Measurements from ENCODE around the gene CDKAL1.
"Not testable (repeated sequence)": the region's sequence is repeated elsewhere in the genome, so short reads cannot be mapped to it uniquely, and the experiment has no call there.

Gene CDKAL1

DNA sequence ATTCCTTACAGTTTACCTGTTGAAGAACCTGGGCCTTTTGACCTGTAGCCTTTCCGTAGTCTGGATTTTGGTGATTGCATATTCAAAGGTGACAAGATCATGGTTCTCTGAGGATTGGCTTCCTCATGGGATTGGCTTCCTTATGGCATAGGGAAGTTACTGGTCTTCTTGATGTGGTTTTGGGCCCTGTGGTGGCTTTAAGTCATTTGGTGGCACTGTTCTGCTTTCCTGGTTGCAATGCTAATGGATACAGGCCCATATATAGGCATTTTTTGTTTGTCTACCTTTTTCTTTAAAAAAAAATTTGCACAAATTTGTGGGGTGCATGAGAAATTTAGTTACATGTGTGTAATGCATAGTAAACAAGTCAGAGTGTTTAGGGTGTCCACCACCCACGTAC is 185.7 kb downstream of the CDKAL1 start:
- Histone ChIP-seq H3K27me3 (ENCODE audit: insufficient read depth, low read length, poor library complexity) (no peaks in the 10 kb centered on the region), H3K4me2 (ENCODE audit: insufficient read depth, low read length) (no peak overlapping the region), H3K9me3 (ENCODE audit: insufficient read depth, low read length, severe bottlenecking) (no peaks in the 10 kb centered on the region), H3K79me2 (ENCODE audit: insufficient read depth, low read length) (peaks cover 13% of the 10 kb centered on the region; the same call in 1 of the 2 replicates), H3K4me1 (ENCODE audit: insufficient read depth, low read length) (peaks cover 38% of the 10 kb centered on the region), H3K4me3 (ENCODE audit: low read depth in 1 of 2, low read length in 2 of 2) (no peak overlapping the region), H3K9ac (ENCODE audit: low read depth, low read length) (no peak overlapping the region), H3K27ac (ENCODE audit: low read length) (peak overlapping the region; percentile 17; the same call in 1 of the 2 replicates), H4K20me1 (ENCODE audit: insufficient read depth, low read length) (no peaks in the 10 kb centered on the region), H2AFZ (ENCODE audit: low read depth, low read length) (no peak overlapping the region), H3K36me3 (ENCODE audit: insufficient read depth, low read length) (peaks cover 8% of the 10 kb centered on the region; the same call in 1 of the 2 replicates)
- ATAC-seq (ENCODE audit: insufficient read depth, low read depth) (peak; percentile 46; the same call in 1 of the 3 replicates), DNase-seq (no peak)
- no peak for TF ChIP-seq EZH2 (IDR thresholded peaks at IDR 0.05; ENCODE audit: borderline replicate concordance, low read depth, low read length, severe bottlenecking)
- TF ChIP-seq, protein P1, sequence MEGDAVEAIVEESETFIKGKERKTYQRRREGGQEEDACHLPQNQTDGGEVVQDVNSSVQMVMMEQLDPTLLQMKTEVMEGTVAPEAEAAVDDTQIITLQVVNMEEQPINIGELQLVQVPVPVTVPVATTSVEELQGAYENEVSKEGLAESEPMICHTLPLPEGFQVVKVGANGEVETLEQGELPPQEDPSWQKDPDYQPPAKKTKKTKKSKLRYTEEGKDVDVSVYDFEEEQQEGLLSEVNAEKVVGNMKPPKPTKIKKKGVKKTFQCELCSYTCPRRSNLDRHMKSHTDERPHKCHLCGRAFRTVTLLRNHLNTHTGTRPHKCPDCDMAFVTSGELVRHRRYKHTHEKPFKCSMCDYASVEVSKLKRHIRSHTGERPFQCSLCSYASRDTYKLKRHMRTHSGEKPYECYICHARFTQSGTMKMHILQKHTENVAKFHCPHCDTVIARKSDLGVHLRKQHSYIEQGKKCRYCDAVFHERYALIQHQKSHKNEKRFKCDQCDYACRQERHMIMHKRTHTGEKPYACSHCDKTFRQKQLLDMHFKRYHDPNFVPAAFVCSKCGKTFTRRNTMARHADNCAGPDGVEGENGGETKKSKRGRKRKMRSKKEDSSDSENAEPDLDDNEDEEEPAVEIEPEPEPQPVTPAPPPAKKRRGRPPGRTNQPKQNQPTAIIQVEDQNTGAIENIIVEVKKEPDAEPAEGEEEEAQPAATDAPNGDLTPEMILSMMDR (IDR thresholded peaks at IDR 0.05; ENCODE audit: borderline replicate concordance, extremely low read depth, low read length, poor library complexity, severe bottlenecking), result peak; percentile 6

DNA sequence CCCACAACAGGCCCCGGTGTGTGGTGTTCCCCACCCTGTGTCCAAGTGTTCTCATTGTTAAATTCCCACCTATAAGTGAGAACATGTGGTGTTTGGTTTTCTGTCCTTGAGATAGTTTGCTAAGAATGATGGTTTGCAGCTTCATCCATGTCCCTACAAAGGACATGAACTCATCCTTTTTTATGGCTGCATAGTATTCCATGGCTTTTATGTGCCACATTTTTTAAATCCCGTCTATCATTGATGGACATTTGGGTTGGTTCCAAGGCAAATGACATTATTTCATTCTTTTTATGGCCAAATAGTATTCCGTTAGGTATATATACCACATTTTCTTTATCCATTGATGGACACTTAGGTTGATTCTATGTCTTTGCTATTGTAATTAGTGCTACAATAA is 186.9 kb downstream of the CDKAL1 start:
- not testable (repeated sequence) for H3K27ac ChIP-seq (ENCODE audit: low read length)

DNA sequence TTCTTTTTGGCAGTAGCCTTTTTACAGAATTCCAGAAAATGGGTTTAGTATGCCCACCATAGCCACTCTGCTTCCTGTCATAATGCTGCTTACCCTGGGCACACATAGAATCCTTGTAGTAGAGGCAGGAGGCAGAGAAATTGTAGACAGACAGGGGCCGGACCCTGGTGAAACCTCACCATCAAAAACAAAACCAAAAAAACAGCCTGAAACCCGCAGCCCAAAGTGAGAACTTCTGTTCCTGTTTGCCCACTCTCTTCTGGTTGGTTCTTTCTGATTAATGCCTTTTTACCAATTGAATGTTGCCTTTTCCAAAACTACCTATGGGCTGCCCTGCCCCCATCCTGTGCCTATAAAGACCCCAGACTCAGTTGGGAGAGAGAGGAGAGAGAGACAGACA is 188.2 kb downstream of the CDKAL1 start:
- DNase-seq, result no peak
- H3K36me3 ChIP-seq (ENCODE audit: insufficient read depth, low read length), result peaks cover 8% of the 10 kb centered on the region; the same call in 1 of the 2 replicates
- H3K79me2 ChIP-seq (ENCODE audit: insufficient read depth, low read length), result peaks cover 10% of the 10 kb centered on the region; the same call in 1 of the 2 replicates
- no peaks in the 10 kb centered on the region for H4K20me1 ChIP-seq (ENCODE audit: insufficient read depth, low read length)
- H3K27ac ChIP-seq (ENCODE audit: low read length), result no peak overlapping the region
- no peak for TF ChIP-seq EZH2 (IDR thresholded peaks at IDR 0.05; ENCODE audit: borderline replicate concordance, low read depth, low read length, severe bottlenecking)
- TF ChIP-seq, protein P1 (IDR thresholded peaks at IDR 0.05; ENCODE audit: borderline replicate concordance, extremely low read depth, low read length, poor library complexity, severe bottlenecking), result no peak
- no peak overlapping the region for H3K9ac ChIP-seq (ENCODE audit: low read depth, low read length)
- H3K4me3 ChIP-seq (ENCODE audit: low read depth in 1 of 2, low read length in 2 of 2), result no peak overlapping the region
- no peaks in the 10 kb centered on the region for H3K9me3 ChIP-seq (ENCODE audit: insufficient read depth, low read length, severe bottlenecking)
- H3K27me3 ChIP-seq (ENCODE audit: insufficient read depth, low read length, poor library complexity), result no peaks in the 10 kb centered on the region
- no peak overlapping the region for H3K4me2 ChIP-seq (ENCODE audit: insufficient read depth, low read length)
- ATAC-seq (ENCODE audit: insufficient read depth, low read depth), result no peak
- H3K4me1 ChIP-seq (ENCODE audit: insufficient read depth, low read length), result peaks cover 32% of the 10 kb centered on the region
- no peak overlapping the region for H2AFZ ChIP-seq (ENCODE audit: low read depth, low read length)

More for the DNA sequence above, 186.9 kb downstream of the CDKAL1 start:
- not testable (repeated sequence) for DNase-seq; H4K20me1 ChIP-seq (ENCODE audit: insufficient read depth, low read length); H3K36me3 ChIP-seq (ENCODE audit: insufficient read depth, low read length); H3K27me3 ChIP-seq (ENCODE audit: insufficient read depth, low read length, poor library complexity); H3K4me3 ChIP-seq (ENCODE audit: low read depth in 1 of 2, low read length in 2 of 2); H3K4me2 ChIP-seq (ENCODE audit: insufficient read depth, low read length); H2AFZ ChIP-seq (ENCODE audit: low read depth, low read length); H3K9ac ChIP-seq (ENCODE audit: low read depth, low read length); H3K9me3 ChIP-seq (ENCODE audit: insufficient read depth, low read length, severe bottlenecking); ATAC-seq (ENCODE audit: insufficient read depth, low read depth)
- Histone ChIP-seq H3K4me1 (ENCODE audit: insufficient read depth, low read length) (peaks cover 38% of the 10 kb centered on the region), H3K79me2 (ENCODE audit: insufficient read depth, low read length) (peaks cover 13% of the 10 kb centered on the region; the same call in 1 of the 2 replicates)

DNA sequence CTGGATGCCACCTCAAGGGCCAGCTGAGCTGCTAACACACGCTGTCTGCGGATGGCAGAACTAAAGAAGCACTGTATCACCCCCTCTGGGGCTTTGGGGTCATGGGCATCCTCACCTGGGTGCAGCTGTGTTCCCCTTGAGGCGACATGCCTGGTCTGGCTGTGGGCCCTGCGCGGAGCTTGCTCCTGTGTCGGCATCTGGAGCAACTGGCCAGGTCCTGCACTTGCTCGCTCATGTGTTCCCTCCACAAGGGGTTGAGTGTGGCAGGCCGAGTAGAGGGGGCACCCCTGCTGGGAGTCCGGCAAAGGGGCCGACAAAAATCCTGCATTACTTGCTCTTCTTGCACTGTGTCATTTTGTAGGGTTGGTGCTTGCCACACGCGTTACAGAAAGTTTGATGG is 189.0 kb downstream of the CDKAL1 start:
- Histone ChIP-seq H3K4me2 (ENCODE audit: insufficient read depth, low read length) (no peak overlapping the region), H3K4me3 (ENCODE audit: low read depth in 1 of 2, low read length in 2 of 2) (no peak overlapping the region), H3K27ac (ENCODE audit: low read length) (no peak overlapping the region), H3K9me3 (ENCODE audit: insufficient read depth, low read length, severe bottlenecking) (no peaks in the 10 kb centered on the region), H3K79me2 (ENCODE audit: insufficient read depth, low read length) (peaks cover 10% of the 10 kb centered on the region; the same call in 1 of the 2 replicates), H3K36me3 (ENCODE audit: insufficient read depth, low read length) (peaks cover 8% of the 10 kb centered on the region; the same call in 1 of the 2 replicates), H3K27me3 (ENCODE audit: insufficient read depth, low read length, poor library complexity) (no peaks in the 10 kb centered on the region), H2AFZ (ENCODE audit: low read depth, low read length) (no peak overlapping the region), H4K20me1 (ENCODE audit: insufficient read depth, low read length) (no peaks in the 10 kb centered on the region), H3K9ac (ENCODE audit: low read depth, low read length) (no peak overlapping the region), H3K4me1 (ENCODE audit: insufficient read depth, low read length) (peaks cover 24% of the 10 kb centered on the region)
- DNase-seq (no peak), ATAC-seq (ENCODE audit: insufficient read depth, low read depth) (no peak)
- TF ChIP-seq, protein P1 (IDR thresholded peaks at IDR 0.05; ENCODE audit: borderline replicate concordance, extremely low read depth, low read length, poor library complexity, severe bottlenecking), result no peak
- no peak for TF ChIP-seq EZH2 (IDR thresholded peaks at IDR 0.05; ENCODE audit: borderline replicate concordance, low read depth, low read length, severe bottlenecking)

Data from DND-41 (cell line).